K562 (cell line): ENCODE data around the gene PROK2. TPM values are rescaled to one million over a fixed set of nuclear protein-coding genes. Genes with fewer than 3 reads are reported as not detected.
A peak's percentile ranks its signal among the peaks of the same experiment; 100 is the strongest.

Source experiments
- CTBP1 ChIP-seq: fragments of 450-650 bp; IDR thresholded peaks from 2 replicates; pipeline ENCODE4 v1.6.1; 2016; ENCODE audit warnings: borderline replicate concordance
- FOXP1 ChIP-seq: sonication (generic); formaldehyde crosslinking; IDR thresholded peaks from 2 replicates; pipeline ENCODE4 v1.8.0; 2022; ENCODE audit warnings: mild to moderate bottlenecking, missing genetic modification reagents
- PHF20 ChIP-seq: fragments of 450-650 bp; IDR thresholded peaks from 2 replicates; pipeline ENCODE4 v1.6.1; 2018; ENCODE audit not compliant: partially characterized antibody
- PHF8 ChIP-seq: fragments of 200-600 bp; sonication (generic); IDR thresholded peaks from 2 replicates; pipeline ENCODE4 v1.6.1; 2012; ENCODE audit warnings: mixed run types, mild to moderate bottlenecking, inconsistent platforms, low read length, moderate library complexity, borderline replicate concordance
- POLR2AphosphoS2 ChIP-seq: IDR thresholded peaks from 2 replicates; pipeline ENCODE4 v1.6.1; 2012; ENCODE audit warnings: low read length, improper control_type of control experiment
- RBFOX2 ChIP-seq: fragments of 200-400 bp; formaldehyde crosslinking; IDR thresholded peaks from 2 replicates; pipeline ENCODE4 v1.6.1; 2017; ENCODE audit warnings: low read depth, mild to moderate bottlenecking, low read length, moderate library complexity
- TEAD1 ChIP-seq, 2 experiments: fragments of 450-650 bp in 1 of 2; sonication (generic) in 1 of 2; formaldehyde crosslinking; IDR thresholded peaks; 2 replicates each; pipeline versions ENCODE4 v1.4.0 to v1.8.0; 2020 to 2022; ENCODE audit warnings: mild to moderate bottlenecking in 2 of 2, missing genetic modification reagents in 1 of 2
- ZNF12 ChIP-seq: sonication (generic); formaldehyde crosslinking; IDR thresholded peaks from 2 replicates; pipeline ENCODE4 v1.4.0; 2020; ENCODE audit warnings: mild to moderate bottlenecking, missing genetic modification reagents
- ZNF224 ChIP-seq: sonication (generic); formaldehyde crosslinking; IDR thresholded peaks from 2 replicates; pipeline ENCODE4 v1.8.0; 2022; ENCODE audit warnings: mild to moderate bottlenecking, missing genetic modification reagents
- polyA plus RNA-seq, 8 experiments: library from polyadenylated mRNA; depleted of rRNA in 4 of 8; stranded (reverse) in 5 of 8; unstranded in 3 of 8; fragments of >200 nt; fragmentation: Nextera tagmentation in 2 of 8; fragmentation: Illumina TruSeq in 1 of 8; extraction: Ambion mirVana in 2 of 8; extraction: Trizol in 1 of 8; gene quantifications; 2 replicates each; pipeline versions ENCODE4 v1.2.1 to v1.2.3, GENCODE V29; 2011 to 2014; ENCODE audit warnings: inconsistent platforms in 1 of 8, missing spikeins in 1 of 8
- total RNA-seq, 7 experiments: library from RNA; depleted of rRNA in 6 of 7; stranded (reverse); fragments of >200 nt in 6 of 7; fragmentation: Illumina TruSeq in 2 of 7; extraction: Trizol in 2 of 7; gene quantifications; 2 replicates each; pipeline versions ENCODE4 v1.2.1 to v1.2.3, GENCODE V29; 2011 to 2021; ENCODE audit warnings: low replicate concordance in 1 of 7
- TF ChIP-seq, protein P1 (sequence below), 2 experiments: IDR thresholded peaks; 2 replicates each; pipeline ENCODE4 v1.6.1; 2012; ENCODE audit warnings: improper control_type of control experiment in 2 of 2, low read depth in 2 of 2, low read length in 2 of 2, borderline replicate concordance in 1 of 2

The PROK2 gene
- total and polyA plus RNA-seq, 9 of the 15 experiments (the other 6 are each of a cell fraction or from before 2014, with no cell fraction given): 0.07 to 0.13 TPM; not detected in 7

DNA sequence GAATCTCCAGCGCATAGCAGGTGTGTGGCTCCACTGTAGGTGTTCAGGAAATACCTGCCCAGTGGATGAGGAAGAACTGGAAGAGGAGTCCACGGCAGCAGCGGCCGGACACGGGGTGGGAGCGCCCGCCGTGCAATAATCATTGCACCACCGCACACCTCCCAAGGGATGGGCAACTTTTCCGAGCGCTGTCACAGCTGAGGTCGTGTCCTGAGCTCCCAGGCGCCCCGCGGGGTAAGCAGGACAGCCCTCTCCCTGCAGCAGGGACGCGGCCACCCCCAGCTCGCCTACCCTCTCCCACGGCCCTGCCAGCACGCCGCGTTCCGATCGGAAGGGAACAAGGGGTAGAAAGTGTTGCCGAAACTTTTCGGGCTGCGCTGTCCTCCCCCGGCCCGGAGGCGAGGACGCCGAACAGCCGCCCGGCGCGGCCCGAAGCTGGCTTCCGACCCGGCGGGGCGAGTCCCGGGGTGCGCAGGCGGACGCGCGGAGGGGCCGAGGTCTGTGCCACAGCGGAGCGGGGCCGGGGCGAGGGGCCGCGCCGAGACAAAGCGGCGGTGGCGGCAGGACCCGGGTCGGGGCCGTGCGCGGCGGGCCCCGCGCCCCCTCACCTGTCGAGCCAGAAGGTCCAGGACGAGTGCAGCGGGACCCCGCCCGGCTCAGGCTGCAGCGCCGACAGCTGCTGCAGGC, 60.2 kb downstream of the PROK2 start (continued):
- TF ChIP-seq ZNF224: no peak
- peak; percentile 44; the same call in 1 of the 2 replicates for TF ChIP-seq PHF8
- no peak for TF ChIP-seq PHF20
- TF ChIP-seq ZNF12: 0 out of 2 replicates have a peak, but pooled peaks have one; percentile 32
- 0 out of 2 replicates have a peak, but pooled peaks have one; percentile 66 for TF ChIP-seq FOXP1 (CRISPR knock-in tag)
- peak; percentile 68; the same call in 1 of the 2 replicates for TF ChIP-seq CTBP1
- TF ChIP-seq, protein P1, sequence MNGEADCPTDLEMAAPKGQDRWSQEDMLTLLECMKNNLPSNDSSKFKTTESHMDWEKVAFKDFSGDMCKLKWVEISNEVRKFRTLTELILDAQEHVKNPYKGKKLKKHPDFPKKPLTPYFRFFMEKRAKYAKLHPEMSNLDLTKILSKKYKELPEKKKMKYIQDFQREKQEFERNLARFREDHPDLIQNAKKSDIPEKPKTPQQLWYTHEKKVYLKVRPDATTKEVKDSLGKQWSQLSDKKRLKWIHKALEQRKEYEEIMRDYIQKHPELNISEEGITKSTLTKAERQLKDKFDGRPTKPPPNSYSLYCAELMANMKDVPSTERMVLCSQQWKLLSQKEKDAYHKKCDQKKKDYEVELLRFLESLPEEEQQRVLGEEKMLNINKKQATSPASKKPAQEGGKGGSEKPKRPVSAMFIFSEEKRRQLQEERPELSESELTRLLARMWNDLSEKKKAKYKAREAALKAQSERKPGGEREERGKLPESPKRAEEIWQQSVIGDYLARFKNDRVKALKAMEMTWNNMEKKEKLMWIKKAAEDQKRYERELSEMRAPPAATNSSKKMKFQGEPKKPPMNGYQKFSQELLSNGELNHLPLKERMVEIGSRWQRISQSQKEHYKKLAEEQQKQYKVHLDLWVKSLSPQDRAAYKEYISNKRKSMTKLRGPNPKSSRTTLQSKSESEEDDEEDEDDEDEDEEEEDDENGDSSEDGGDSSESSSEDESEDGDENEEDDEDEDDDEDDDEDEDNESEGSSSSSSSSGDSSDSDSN (IDR thresholded peaks at IDR 0.05; ENCODE audit: borderline replicate concordance in 1 of 2, low read depth in 2 of 2, low read length in 2 of 2): 0 out of 4 replicates have a peak, but pooled peaks of 1 of the 2 experiments have one; percentile 26
- peak in 1 of 2 experiments; percentile 45; a peak in 1 of 4 replicates for TF ChIP-seq TEAD1 (CRISPR knock-in tag; IDR thresholded peaks at IDR 0.05)
- TF ChIP-seq RBFOX2: peak; percentile 26; the same call in 1 of the 2 replicates
- no peak for TF ChIP-seq POLR2AphosphoS2
